Measurements from ENCODE around the gene BTBD9. TPM values are rescaled to one million over a fixed set of nuclear protein-coding genes. Genes with fewer than 3 reads are reported as not detected.

Gene BTBD9
- total RNA-seq, 1 experiment from 2014 or later = 4.3 TPM

DNA sequence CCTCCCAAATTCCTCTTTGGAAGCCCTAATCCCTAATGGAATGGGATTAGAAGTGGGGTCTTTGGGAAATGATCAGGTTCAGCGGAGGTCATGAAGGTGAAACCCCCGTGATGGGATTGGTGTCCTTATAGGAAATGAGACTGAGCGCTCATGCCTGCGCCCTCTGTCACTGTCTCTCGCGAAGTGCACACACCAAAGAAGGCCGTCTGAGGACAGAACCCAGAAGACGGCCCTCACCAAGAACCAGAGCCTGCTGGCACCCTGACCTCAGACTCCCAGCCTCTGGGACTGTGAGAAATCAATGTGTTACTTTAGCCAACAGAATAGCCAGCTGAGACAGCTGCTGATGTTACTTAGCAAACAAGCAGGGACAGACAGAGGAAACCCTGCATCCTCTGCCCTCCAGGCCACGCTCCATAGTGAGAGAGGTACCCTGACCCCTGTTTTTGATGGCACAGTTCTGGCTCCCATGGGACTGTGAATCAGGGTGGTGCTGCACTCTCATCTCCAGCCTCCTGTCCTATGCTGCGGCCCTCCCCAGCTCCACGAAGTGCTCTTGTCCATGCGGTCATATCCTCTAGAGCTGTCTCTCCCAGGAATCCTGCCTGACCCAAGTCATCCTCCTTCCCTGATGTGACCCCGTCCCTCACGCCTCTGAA is 450.9 kb downstream of the BTBD9 start:
- Histone ChIP-seq H3K9me3 (ENCODE audit: low read length) (no peaks in the 10 kb centered on the region), H3F3A (ENCODE audit: low read length, unreplicated experiment) (no peaks in the 10 kb centered on the region), H3K9ac (ENCODE audit: low read length) (no peak overlapping the region), H3K4me1 (ENCODE audit: insufficient read depth, low read length) (no peaks in the 10 kb centered on the region), H3K79me2 (ENCODE audit: low read length) (no peaks in the 10 kb centered on the region), H3K4me2 (ENCODE audit: low read length) (no peak overlapping the region), H3K9me2 (replicated peaks; ENCODE audit: low read length) (no peaks in the 10 kb centered on the region), H3K36me3 (ENCODE audit: low read depth, low read length) (no peaks in the 10 kb centered on the region), H2AFZ (ENCODE audit: low read length) (no peak overlapping the region), H4K20me1 (ENCODE audit: low read length) (no peaks in the 10 kb centered on the region), H3K27me3 (ENCODE audit: low read length) (no peaks in the 10 kb centered on the region), H3K27ac (ENCODE audit: low read length) (no peak overlapping the region), H3K4me3 (ENCODE audit: low read length) (no peak overlapping the region)
- CTCF ChIA-PET = no interaction called here
- no TSS peak for BruUV-seq (replicated peaks)
- DNase-seq = no peak
- POLR2A ChIA-PET (ENCODE audit: unreplicated experiment) = no interaction called here
- TF ChIP-seq EZH2phosphoT487 (IDR thresholded peaks at IDR 0.05; ENCODE audit: borderline replicate concordance, low read length) (no peak), EZH2 (IDR thresholded peaks at IDR 0.05; ENCODE audit: low read length, unreplicated experiment) (no peak)
- TF ChIP-seq, protein P1, sequence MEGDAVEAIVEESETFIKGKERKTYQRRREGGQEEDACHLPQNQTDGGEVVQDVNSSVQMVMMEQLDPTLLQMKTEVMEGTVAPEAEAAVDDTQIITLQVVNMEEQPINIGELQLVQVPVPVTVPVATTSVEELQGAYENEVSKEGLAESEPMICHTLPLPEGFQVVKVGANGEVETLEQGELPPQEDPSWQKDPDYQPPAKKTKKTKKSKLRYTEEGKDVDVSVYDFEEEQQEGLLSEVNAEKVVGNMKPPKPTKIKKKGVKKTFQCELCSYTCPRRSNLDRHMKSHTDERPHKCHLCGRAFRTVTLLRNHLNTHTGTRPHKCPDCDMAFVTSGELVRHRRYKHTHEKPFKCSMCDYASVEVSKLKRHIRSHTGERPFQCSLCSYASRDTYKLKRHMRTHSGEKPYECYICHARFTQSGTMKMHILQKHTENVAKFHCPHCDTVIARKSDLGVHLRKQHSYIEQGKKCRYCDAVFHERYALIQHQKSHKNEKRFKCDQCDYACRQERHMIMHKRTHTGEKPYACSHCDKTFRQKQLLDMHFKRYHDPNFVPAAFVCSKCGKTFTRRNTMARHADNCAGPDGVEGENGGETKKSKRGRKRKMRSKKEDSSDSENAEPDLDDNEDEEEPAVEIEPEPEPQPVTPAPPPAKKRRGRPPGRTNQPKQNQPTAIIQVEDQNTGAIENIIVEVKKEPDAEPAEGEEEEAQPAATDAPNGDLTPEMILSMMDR (conservative IDR thresholded peaks at IDR 0.05; ENCODE audit: low read depth, low read length) = no peak
- intact Hi-C loops (cut with micrococcal nuclease) = no loop called here
- no peak for ATAC-seq

DNA sequence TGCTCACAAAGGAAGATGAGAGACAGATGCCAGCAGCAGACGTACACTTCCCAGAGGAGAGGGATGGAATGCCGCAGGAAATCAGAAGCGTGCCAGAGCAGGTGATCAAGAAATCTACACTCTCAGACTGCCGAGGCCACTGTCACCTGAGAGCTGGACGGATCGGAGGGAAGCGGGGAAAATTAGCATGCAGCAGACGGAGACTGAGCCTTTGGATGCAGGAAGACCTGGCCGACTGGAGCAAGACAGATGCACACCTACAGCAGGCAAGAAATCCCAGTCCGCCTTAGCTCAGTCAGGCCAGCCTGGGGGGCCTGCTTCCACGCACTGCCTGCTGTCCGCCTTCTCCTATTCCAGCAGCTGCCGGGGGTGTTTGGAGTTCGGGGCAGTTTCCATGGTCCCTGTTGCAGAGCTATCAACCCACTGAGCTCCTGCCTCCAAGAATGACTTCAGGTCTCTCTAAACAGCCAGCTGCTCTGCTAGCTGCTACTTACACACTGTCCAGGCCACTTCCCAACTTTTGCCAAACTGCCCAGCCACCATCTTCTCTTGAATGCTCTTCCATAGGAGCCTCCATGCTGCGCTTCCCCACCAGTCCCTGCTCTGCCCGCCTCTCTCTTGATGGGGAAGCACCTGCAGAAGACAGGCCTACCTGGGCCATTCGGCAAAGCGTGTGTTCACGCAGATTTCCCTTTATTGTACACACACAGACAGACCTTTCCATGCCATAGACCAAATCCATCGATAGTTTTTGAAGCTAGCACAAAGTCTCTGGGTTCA is 451.7 kb downstream of the BTBD9 start:
- H3K9me2 ChIP-seq (replicated peaks; ENCODE audit: low read length) = no peaks in the 10 kb centered on the region
- no peaks in the 10 kb centered on the region for H3K27me3 ChIP-seq (ENCODE audit: low read length)
- no TSS peak for BruUV-seq (replicated peaks)
- intact Hi-C loops (cut with micrococcal nuclease) = no loop called here
- no peaks in the 10 kb centered on the region for H3F3A ChIP-seq (ENCODE audit: low read length, unreplicated experiment)
- no peaks in the 10 kb centered on the region for H3K36me3 ChIP-seq (ENCODE audit: low read depth, low read length)
- H3K79me2 ChIP-seq (ENCODE audit: low read length) = no peaks in the 10 kb centered on the region
- CTCF ChIA-PET = no interaction called here
- no peak for TF ChIP-seq EZH2phosphoT487 (IDR thresholded peaks at IDR 0.05; ENCODE audit: borderline replicate concordance, low read length)
- TF ChIP-seq, protein P1 (conservative IDR thresholded peaks at IDR 0.05; ENCODE audit: low read depth, low read length) = no peak
- TF ChIP-seq EZH2 (IDR thresholded peaks at IDR 0.05; ENCODE audit: low read length, unreplicated experiment) = no peak
- H3K4me1 ChIP-seq (ENCODE audit: insufficient read depth, low read length) = no peaks in the 10 kb centered on the region
- H3K9me3 ChIP-seq (ENCODE audit: low read length) = no peaks in the 10 kb centered on the region
- no peak overlapping the region for H3K27ac ChIP-seq (ENCODE audit: low read length)
- POLR2A ChIA-PET (ENCODE audit: unreplicated experiment) = no interaction called here
- H3K9ac ChIP-seq (ENCODE audit: low read length) = no peak overlapping the region
- no peak overlapping the region for H3K4me2 ChIP-seq (ENCODE audit: low read length)
- no peak for ATAC-seq
- DNase-seq = no peak
- no peak overlapping the region for H3K4me3 ChIP-seq (ENCODE audit: low read length)
- no peaks in the 10 kb centered on the region for H4K20me1 ChIP-seq (ENCODE audit: low read length)
- no peak overlapping the region for H2AFZ ChIP-seq (ENCODE audit: low read length)

DNA sequence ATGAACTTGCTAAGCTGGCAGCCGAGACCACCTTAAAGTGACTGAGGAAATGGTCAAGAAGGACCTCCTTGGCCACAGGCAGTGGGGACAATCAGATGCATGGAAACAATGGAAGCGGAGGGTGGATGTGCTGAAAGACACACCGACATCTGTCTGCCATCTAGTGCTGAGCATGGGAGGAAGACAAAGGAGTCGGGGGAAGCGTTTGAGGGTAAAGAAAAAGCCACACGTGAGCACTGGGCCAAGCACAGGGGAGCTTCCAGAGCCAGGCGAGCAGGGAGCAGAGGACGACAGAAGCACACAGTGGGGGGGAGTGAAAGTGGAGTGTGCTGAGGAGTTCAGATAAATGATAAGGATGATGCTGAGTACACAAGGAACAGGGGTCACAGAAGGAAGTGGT is 452.4 kb downstream of the BTBD9 start:
- no peaks in the 10 kb centered on the region for H3K79me2 ChIP-seq (ENCODE audit: low read length)
- no peaks in the 10 kb centered on the region for H3K36me3 ChIP-seq (ENCODE audit: low read depth, low read length)
- intact Hi-C loops (cut with micrococcal nuclease) = no loop called here
- H3K4me3 ChIP-seq (ENCODE audit: low read length) = no peak overlapping the region
- H3K4me2 ChIP-seq (ENCODE audit: low read length) = no peak overlapping the region
- TF ChIP-seq EZH2 (IDR thresholded peaks at IDR 0.05; ENCODE audit: low read length, unreplicated experiment) (no peak), EZH2phosphoT487 (IDR thresholded peaks at IDR 0.05; ENCODE audit: borderline replicate concordance, low read length) (no peak)
- TF ChIP-seq, protein P1 (conservative IDR thresholded peaks at IDR 0.05; ENCODE audit: low read depth, low read length) = no peak
- ATAC-seq (no peak), DNase-seq (no peak)
- BruUV-seq (replicated peaks) = no TSS peak
- ChIA-PET POLR2A (ENCODE audit: unreplicated experiment) (no interaction called here), CTCF (no interaction called here)
- H3F3A ChIP-seq (ENCODE audit: low read length, unreplicated experiment) = no peaks in the 10 kb centered on the region
- no peak overlapping the region for H2AFZ ChIP-seq (ENCODE audit: low read length)
- H3K27ac ChIP-seq (ENCODE audit: low read length) = no peak overlapping the region
- H3K27me3 ChIP-seq (ENCODE audit: low read length) = no peaks in the 10 kb centered on the region
- H3K9me3 ChIP-seq (ENCODE audit: low read length) = no peaks in the 10 kb centered on the region
- H4K20me1 ChIP-seq (ENCODE audit: low read length) = no peaks in the 10 kb centered on the region
- H3K9me2 ChIP-seq (replicated peaks; ENCODE audit: low read length) = no peaks in the 10 kb centered on the region
- H3K9ac ChIP-seq (ENCODE audit: low read length) = no peak overlapping the region
- no peaks in the 10 kb centered on the region for H3K4me1 ChIP-seq (ENCODE audit: insufficient read depth, low read length)

Measured in PC-3 (cell line).